Mucosa of stomach (tissue), 1 donor: ENCODE measurements around the gene TSPAN4.

Experiments
- H3K27me3 ChIP-seq: one replicate; pipeline ENCODE4 v1.7.0; 2013; ENCODE audit warnings: mild to moderate bottlenecking, low read length; ENCODE audit not compliant: control insufficient read depth, insufficient read depth
- H3K36me3 ChIP-seq: one replicate; pipeline ENCODE4 v1.7.0; 2013; ENCODE audit warnings: low read length; ENCODE audit not compliant: control insufficient read depth, insufficient read depth
- H3K4me1 ChIP-seq: one replicate; pipeline ENCODE4 v1.7.0; 2013; ENCODE audit warnings: mild to moderate bottlenecking, low read length; ENCODE audit not compliant: control insufficient read depth, insufficient read depth
- H3K4me3 ChIP-seq: one replicate; pipeline ENCODE4 v1.7.0; 2013; ENCODE audit warnings: low read length
- H3K9ac ChIP-seq: one replicate; pipeline ENCODE4 v1.7.0; 2013; ENCODE audit warnings: mild to moderate bottlenecking, low read length, moderate library complexity
- H3K9me3 ChIP-seq: one replicate; pipeline ENCODE4 v1.7.0; 2013; ENCODE audit warnings: mild to moderate bottlenecking, low read length, moderate library complexity; ENCODE audit not compliant: control insufficient read depth
- donor health status: Pancreatic carcinoma.

The TSPAN4 gene

GRCh38 chr11:854601-855329 is 12.1 kb downstream of the TSPAN4 start:
- peaks cover 14% of the 10 kb centered on the region for H3K4me1 ChIP-seq
- H3K36me3 ChIP-seq: no peaks in the 10 kb centered on the region
- no peak overlapping the region for H3K4me3 ChIP-seq
- H3K9me3 ChIP-seq: no peaks in the 10 kb centered on the region
- no peak overlapping the region for H3K9ac ChIP-seq
- H3K27me3 ChIP-seq: peaks cover 17% of the 10 kb centered on the region

GRCh38 chr11:855330-855674 is 12.7 kb downstream of the TSPAN4 start:
- Histone ChIP-seq H3K9me3 (no peaks in the 10 kb centered on the region), H3K4me3 (no peak overlapping the region), H3K36me3 (no peaks in the 10 kb centered on the region), H3K27me3 (peaks cover 13% of the 10 kb centered on the region), H3K9ac (no peak overlapping the region), H3K4me1 (peaks cover 16% of the 10 kb centered on the region)

GRCh38 chr11:855796-856195 is 13.1 kb downstream of the TSPAN4 start:
- Histone ChIP-seq H3K27me3 (peaks cover 11% of the 10 kb centered on the region), H3K36me3 (no peaks in the 10 kb centered on the region), H3K9ac (no peak overlapping the region), H3K9me3 (no peaks in the 10 kb centered on the region), H3K4me3 (no peak overlapping the region), H3K4me1 (peaks cover 12% of the 10 kb centered on the region)

- no peaks in the 10 kb centered on the region for H3K9me3 ChIP-seq
- no peak overlapping the region for H3K4me3 ChIP-seq
- H3K27me3 ChIP-seq: peaks cover 9% of the 10 kb centered on the region
- H3K4me1 ChIP-seq: peaks cover 12% of the 10 kb centered on the region
- no peaks in the 10 kb centered on the region for H3K36me3 ChIP-seq
- H3K9ac ChIP-seq: no peak overlapping the region
Measured at GRCh38 chr11:856397-856796, 13.7 kb downstream of the TSPAN4 start.

- Histone ChIP-seq H3K9me3 (no peaks in the 10 kb centered on the region), H3K4me1 (peaks cover 25% of the 10 kb centered on the region), H3K9ac (no peak overlapping the region), H3K36me3 (no peaks in the 10 kb centered on the region), H3K4me3 (no peak overlapping the region), H3K27me3 (peaks cover 24% of the 10 kb centered on the region)
Measured at GRCh38 chr11:858053-858761, 15.6 kb downstream of the TSPAN4 start.

- H3K4me3 ChIP-seq: no peak overlapping the region
Measured at GRCh38 chr11:858762-859339, 16.2 kb downstream of the TSPAN4 start.

GRCh38 chr11:859394-860131 is 16.9 kb downstream of the TSPAN4 start:
- Histone ChIP-seq H3K36me3 (no peaks in the 10 kb centered on the region), H3K9me3 (no peaks in the 10 kb centered on the region), H3K9ac (peak overlapping the region; percentile 37), H3K27me3 (peaks cover 31% of the 10 kb centered on the region), H3K4me3 (no peak overlapping the region), H3K4me1 (peaks cover 27% of the 10 kb centered on the region)

More at GRCh38 chr11:858762-859339, 16.2 kb downstream of the TSPAN4 start:
- no peaks in the 10 kb centered on the region for H3K9me3 ChIP-seq
- no peaks in the 10 kb centered on the region for H3K36me3 ChIP-seq
- H3K9ac ChIP-seq: no peak overlapping the region
- H3K4me1 ChIP-seq: peaks cover 27% of the 10 kb centered on the region
- peaks cover 30% of the 10 kb centered on the region for H3K27me3 ChIP-seq

- Histone ChIP-seq H3K36me3 (no peaks in the 10 kb centered on the region), H3K9ac (peak overlapping the region; percentile 37), H3K9me3 (no peaks in the 10 kb centered on the region), H3K27me3 (peaks cover 31% of the 10 kb centered on the region), H3K4me1 (peaks cover 27% of the 10 kb centered on the region), H3K4me3 (no peak overlapping the region)
Measured at GRCh38 chr11:860234-861104, 17.8 kb downstream of the TSPAN4 start.

- H3K9me3 ChIP-seq: no peaks in the 10 kb centered on the region
- peaks cover 31% of the 10 kb centered on the region for H3K27me3 ChIP-seq
- peaks cover 27% of the 10 kb centered on the region for H3K4me1 ChIP-seq
- H3K9ac ChIP-seq: no peak overlapping the region
- no peak overlapping the region for H3K4me3 ChIP-seq
- H3K36me3 ChIP-seq: no peaks in the 10 kb centered on the region
Measured at GRCh38 chr11:861105-861479, 18.4 kb downstream of the TSPAN4 start.

GRCh38 chr11:862081-862661 is 19.5 kb downstream of the TSPAN4 start:
- H3K4me1 ChIP-seq: peaks cover 27% of the 10 kb centered on the region
- H3K36me3 ChIP-seq: no peaks in the 10 kb centered on the region
- H3K9ac ChIP-seq: no peak overlapping the region
- H3K27me3 ChIP-seq: peaks cover 31% of the 10 kb centered on the region
- no peak overlapping the region for H3K4me3 ChIP-seq
- H3K9me3 ChIP-seq: no peaks in the 10 kb centered on the region

GRCh38 chr11:862696-863022 is 20.0 kb downstream of the TSPAN4 start:
- no peak overlapping the region for H3K4me3 ChIP-seq
- H3K9ac ChIP-seq: no peak overlapping the region
- peaks cover 31% of the 10 kb centered on the region for H3K27me3 ChIP-seq
- H3K4me1 ChIP-seq: peaks cover 27% of the 10 kb centered on the region
- no peaks in the 10 kb centered on the region for H3K9me3 ChIP-seq
- H3K36me3 ChIP-seq: no peaks in the 10 kb centered on the region
